GM18508 (cell line): ENCODE measurements around the gene ATP10D.

Experiments
- ATAC-seq: cut with Tn5 transposase; IDR thresholded peaks from one replicate; pipeline ENCODE4 v1.9.1; 2021; ENCODE audit warnings: moderate number of reproducible peaks; ENCODE audit not compliant: insufficient read depth, unreplicated experiment

Gene ATP10D

GRCh38 chr4:47485047-47485692, at the start of gene ATP10D:
Gene ATP10D, plus strand, starts transcription at chr4:47485275. Its CDS starts 27,266 bp downstream, at chr4:47512541.
- ATAC-seq, result peak; percentile 90

GRCh38 chr4:47442980-47443379, 42.1 kb upstream of the ATP10D start:
- ATAC-seq, result no peak

- ATAC-seq, result no peak
Measured at GRCh38 chr4:47444031-47444430, 41.0 kb upstream of the ATP10D start.

DNA sequence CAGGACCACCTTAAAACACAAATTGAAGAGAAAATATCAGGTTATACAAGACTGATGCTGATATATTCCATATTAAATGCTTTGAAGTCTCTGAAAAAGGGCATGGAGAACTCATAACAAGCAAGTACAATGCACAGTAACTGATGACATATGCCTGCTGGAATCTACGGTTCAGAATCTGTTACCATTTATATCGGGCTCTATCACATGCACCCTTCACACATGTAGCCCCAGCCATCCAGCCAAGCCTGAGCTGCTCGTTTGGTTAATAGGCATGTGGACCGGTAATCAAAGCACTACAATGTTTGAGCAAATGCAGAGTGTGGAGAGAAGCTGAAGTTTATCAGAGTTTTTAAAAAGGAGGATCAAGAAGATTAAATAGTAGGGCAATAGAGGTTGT, 33.4 kb upstream of the ATP10D start:
- ATAC-seq, result no peak

- no peak for ATAC-seq
Measured at GRCh38 chr4:47462799-47463234, 22.3 kb upstream of the ATP10D start.

- peak; percentile 82 for ATAC-seq
Measured at GRCh38 chr4:47463235-47463956, 21.7 kb upstream of the ATP10D start, which contains the start of gene COMMD8. Gene COMMD8, minus strand, starts transcription at chr4:47463702. Its CDS starts 51 bp downstream, at chr4:47463651.

DNA sequence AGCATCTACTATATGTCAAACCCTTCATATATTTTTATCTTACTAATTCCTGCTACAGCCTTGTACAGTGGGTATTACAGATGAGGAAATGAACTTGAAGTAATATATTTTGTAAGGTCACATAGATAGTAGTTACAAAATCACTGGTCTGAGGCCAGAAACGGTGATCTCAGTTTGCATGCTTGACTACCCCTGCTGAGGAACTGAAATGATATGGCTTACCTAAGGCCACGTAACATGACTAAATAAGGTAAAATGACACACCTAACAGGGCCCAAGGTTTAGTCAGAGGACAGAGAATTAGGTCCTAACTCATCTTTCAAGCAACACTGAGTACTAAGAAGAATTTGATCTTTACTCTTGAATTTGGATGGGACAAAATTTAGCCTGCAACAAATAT, 20.1 kb upstream of the ATP10D start:
- peak; percentile 50 for ATAC-seq

DNA sequence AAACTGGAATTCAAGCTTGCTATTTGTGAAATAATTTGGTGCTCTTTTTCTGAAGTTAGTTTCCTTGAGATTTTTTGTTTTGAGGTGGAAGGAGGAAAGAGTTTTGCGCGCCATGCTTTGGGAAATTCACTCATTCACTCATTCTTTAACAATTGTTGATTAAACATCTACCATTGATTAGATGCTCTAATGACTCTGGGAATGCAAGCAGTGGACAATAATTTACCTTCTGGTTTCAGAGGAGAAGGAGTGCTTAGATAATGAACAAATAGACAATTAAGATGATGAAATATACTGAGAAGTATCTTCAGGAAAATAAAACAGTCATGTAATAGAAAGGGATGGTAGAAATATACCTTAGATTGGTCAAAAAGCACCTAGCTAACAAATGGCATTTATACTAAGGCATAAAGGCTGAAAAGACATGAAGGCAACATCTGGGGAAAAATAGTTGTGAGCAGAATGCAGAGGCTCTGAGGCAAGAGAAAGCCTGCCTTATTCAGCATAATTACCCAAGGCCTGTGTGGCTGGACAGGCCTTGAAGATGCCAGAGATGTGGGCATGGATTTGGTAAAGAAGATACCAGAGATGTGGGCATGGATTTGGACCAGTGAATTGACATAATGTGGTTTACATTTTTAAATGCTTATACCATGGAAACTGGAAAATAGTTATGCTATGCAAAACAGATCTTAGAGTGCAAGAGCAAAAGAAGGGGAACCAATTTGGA, 18.9 kb upstream of the ATP10D start:
- ATAC-seq, result no peak

DNA sequence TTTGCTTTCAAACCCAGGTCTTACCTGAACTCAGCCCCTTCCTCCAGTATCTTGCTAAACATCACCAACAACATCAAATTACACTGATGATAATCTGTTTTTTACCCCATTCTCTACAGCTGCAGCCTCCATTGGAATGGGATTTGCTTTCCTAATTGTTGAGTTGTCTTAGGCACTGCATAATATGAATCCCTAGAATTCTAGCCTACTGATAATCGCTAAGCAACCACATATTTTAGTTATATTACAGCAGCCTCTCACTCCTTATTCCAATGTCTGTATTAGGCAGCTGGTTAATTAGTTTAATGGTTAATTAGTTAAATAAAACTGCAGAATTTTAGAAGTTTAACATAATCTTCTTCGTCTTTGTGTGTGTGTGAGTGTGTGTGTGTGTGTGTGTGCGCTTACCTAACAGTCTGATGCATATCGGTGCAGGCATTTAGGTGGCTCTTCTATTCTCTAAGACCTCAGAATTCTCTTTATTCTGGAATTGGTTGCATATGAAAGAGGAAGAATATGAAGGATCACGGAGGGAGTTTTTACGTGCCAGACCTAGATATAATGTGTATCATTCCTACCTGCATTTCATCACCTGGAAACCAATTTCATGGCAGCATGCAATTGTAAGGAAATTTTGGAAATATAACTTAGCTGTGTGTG, 16.2 kb upstream of the ATP10D start:
- no peak for ATAC-seq

GRCh38 chr4:47469951-47470350, 15.1 kb upstream of the ATP10D start:
- no peak for ATAC-seq

DNA sequence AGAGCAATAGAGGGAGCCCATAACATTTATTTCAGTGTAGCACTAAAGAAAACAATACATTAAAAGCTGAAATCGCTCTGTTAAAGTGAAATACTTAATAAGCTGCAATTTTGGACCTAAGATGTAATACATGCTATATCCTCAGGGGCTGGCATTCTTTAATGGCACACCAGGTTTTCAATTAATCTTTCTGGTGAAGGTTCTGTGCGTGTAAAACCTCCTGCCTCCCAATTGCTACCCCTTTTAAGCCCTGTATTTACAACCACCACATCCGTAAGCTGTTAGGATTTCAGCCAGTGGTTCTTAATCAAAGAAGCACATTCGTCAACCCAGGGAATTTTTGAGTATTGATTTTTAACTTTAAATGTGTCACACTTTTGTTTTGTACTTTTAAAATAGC, 14.0 kb upstream of the ATP10D start:
- ATAC-seq, result no peak

DNA sequence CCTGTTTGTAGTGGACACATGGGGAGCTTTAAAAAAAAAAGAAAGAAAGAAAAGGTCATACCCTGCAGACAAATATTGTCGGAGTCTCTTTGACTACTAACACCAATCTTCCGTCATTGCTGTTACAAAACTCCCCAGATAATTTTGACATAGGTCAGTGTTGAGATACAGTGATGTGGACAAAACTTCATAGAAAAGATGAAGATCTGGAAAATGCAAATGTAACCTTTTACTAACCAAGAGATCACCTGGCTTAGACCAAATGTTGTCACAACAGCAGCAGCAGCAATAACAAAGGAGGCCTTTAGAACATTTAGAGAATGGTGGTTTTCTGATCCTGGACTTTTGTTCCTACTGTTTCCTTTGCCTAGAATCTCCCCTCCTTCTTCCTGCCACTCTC, 13.5 kb upstream of the ATP10D start:
- no peak for ATAC-seq

GRCh38 chr4:47473141-47473750, 11.8 kb upstream of the ATP10D start:
- no peak for ATAC-seq

DNA sequence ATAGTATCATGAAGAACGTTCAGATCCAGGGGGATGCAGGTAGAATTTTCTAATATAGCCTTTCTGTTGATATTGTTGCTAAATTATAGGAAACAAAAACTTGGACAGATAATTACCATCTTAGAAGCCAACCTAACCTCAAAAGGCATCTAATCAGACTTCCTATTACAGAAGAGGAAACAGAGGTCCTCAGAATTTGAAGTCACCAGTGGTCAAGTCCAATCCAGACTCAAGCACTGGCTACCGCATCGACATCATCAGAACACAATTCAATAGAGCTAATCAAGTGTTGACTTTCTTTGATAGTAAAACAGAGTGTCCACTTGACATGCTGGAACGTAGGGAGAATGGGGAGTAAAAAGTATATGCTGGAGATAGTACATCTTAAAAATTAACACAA, 10.3 kb upstream of the ATP10D start:
- no peak for ATAC-seq

DNA sequence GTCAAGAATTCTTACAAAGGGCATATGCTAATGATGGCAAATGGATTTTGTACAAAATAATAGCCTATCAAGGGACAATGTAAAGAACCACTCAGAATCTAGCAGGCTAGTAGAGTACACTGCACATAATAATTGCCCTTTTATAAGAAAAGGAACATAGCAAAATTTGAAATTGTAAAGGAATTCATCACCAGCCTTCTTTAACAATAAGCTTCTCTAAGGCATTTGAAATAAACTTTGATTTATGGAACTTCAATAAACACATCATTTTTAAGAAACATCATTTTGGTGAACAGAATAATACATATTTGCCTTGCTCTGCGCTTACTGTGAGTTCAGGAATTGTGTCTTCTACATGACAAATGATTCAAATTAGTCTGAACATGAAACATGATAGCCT, 9.7 kb upstream of the ATP10D start:
- no peak for ATAC-seq

DNA sequence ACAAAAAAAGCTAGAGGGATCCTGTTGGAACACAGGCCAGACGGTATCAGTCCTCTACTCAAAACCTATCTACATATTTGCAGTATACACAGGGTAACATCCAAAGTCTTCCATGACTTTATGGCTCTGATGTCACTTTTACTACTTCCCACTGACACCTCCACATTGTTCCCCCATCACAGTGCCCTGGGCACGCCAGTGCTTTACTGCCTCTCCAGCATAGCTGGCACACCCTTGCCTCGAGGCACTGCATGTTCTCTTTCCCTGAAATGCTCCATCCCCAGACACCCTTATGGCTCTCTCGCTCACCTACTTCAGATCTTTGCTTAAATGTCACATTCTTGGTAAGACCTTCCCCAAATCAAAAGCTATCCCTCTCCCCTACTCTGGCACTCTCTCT, 6.3 kb upstream of the ATP10D start:
- ATAC-seq, result no peak

DNA sequence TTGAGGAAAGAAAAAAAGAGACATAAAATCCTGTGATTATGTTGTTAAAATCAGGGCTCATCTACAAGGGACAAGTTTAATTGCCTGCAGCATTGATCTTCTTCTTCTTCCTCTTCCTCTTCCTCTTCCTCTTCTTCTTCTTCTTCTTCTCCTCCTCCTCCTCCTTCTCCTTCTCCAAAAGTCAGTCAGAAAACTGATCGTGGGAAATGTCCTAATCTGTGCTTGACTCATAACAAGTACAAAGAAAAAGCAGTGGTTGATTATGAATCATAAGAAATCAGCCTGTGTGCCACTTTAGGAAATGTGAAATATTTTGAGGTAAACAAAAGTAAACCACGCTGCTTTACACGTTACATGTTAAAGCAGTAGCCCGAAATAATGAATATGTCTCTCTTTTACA, 2.7 kb upstream of the ATP10D start:
- ATAC-seq, result no peak

- no peak for ATAC-seq
Measured at GRCh38 chr4:47483745-47484144, 1.3 kb upstream of the ATP10D start.

GRCh38 chr4:47484168-47484567, 907 bp upstream of the ATP10D start:
- no peak for ATAC-seq

DNA sequence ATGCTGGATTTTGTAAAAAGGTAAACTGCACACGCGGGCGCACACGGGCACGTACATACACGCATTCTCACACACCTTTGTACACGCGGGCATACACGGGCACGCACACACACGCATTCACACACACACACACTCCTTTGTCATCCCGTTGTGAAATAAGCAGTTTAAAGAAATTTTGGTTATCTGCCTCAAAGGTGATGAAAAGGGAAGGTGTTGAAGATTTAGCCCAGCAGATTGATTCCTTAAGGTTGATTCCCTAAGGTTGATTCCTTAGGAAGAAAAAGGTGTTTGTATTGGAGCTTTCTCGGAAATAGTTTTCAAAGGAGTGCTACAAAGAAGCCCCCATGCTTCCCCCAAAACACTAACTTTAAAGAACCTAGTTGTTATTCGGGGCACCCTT, 693 bp downstream of the ATP10D start:
- no peak for ATAC-seq
